A673 (cell line): Measurements from ENCODE around the gene STAP2. TPM values are rescaled to one million over a fixed set of nuclear protein-coding genes. Genes with fewer than 3 reads are reported as not detected.

Experiments used
- BruUV-seq: library from RNA; stranded (reverse); fragments of 400-500 nt; replicated peaks from 2 replicates; lab custom pipeline; 2021; lab: Mats Ljungman, UMichigan
- CTCF ChIA-PET: fragments of 300-600 bp; sonication (Branson Sonifier 250); formaldehyde crosslinking; loops from one replicate; lab custom pipeline; 2022; ENCODE audit warnings: antibody characterized with exemption; lab: Charles Lee
- POLR2A ChIA-PET: fragments of 300-600 bp; sonication (Branson Sonifier 250); formaldehyde crosslinking; loops from one replicate; lab custom pipeline; 2022; ENCODE audit warnings: antibody characterized with exemption; ENCODE audit not compliant: low non-redundant PET; lab: Charles Lee
- DNase-seq: peaks from one replicate; pipeline ENCODE4 v3.0.0-alpha.2; 2015; ENCODE audit warnings: low spot score
- H3K27ac ChIP-seq: fragments of 200-600 bp; sonication (generic); 2 replicates; pipeline ENCODE4 v1.5.1; 2016; ENCODE audit warnings: mixed run types, low read depth, mild to moderate bottlenecking, mixed read lengths, antibody characterized with exemption, low read length; ENCODE audit not compliant: poor library complexity, severe bottlenecking
- H3K27me3 ChIP-seq: fragments of 200-600 bp; sonication (generic); replicated peaks from 2 replicates; pipeline ENCODE4 v1.6.1; 2017; ENCODE audit warnings: mixed run types, low read depth, mild to moderate bottlenecking, mixed read lengths, antibody characterized with exemption, low read length; ENCODE audit not compliant: insufficient read depth, poor library complexity
- H3K36me3 ChIP-seq: fragments of 200-600 bp; sonication (generic); 2 replicates; pipeline ENCODE4 v1.6.1; 2016; ENCODE audit warnings: mixed run types, mild to moderate bottlenecking, mixed read lengths, antibody characterized with exemption, low read length; ENCODE audit not compliant: insufficient read depth, poor library complexity, severe bottlenecking
- H3K4me1 ChIP-seq: fragments of 200-600 bp; sonication (generic); 2 replicates; pipeline ENCODE4 v1.6.1; 2017; ENCODE audit warnings: mixed run types, mild to moderate bottlenecking, mixed read lengths, antibody characterized with exemption, low read length; ENCODE audit not compliant: insufficient read depth, poor library complexity, severe bottlenecking
- H3K4me3 ChIP-seq: fragments of 200-600 bp; sonication (generic); 2 replicates; pipeline ENCODE4 v1.5.1; 2016; ENCODE audit warnings: low read depth, mixed run types, mild to moderate bottlenecking, mixed read lengths, low read length; ENCODE audit not compliant: poor library complexity, severe bottlenecking
- H3K9me3 ChIP-seq: fragments of 200-600 bp; sonication (generic); 2 replicates; pipeline ENCODE4 v1.6.1; 2016; ENCODE audit warnings: mixed run types, low read depth, mild to moderate bottlenecking, mixed read lengths, antibody characterized with exemption, low read length; ENCODE audit not compliant: poor library complexity, severe bottlenecking
- EZH2 ChIP-seq: fragments of 200-600 bp; sonication (generic); IDR thresholded peaks from 2 replicates; pipeline ENCODE4 v1.6.1; 2017; ENCODE audit warnings: borderline replicate concordance, low read depth, mild to moderate bottlenecking, mixed read lengths, antibody characterized with exemption, low read length; ENCODE audit not compliant: poor library complexity, severe bottlenecking
- intact Hi-C: fragments of 100-400 bp; cut with micrococcal nuclease; formaldehyde crosslinking; loops from one replicate; pipeline ENCODE4 v1.10.0; 2022; ENCODE audit not compliant: unreplicated experiment
- total RNA-seq: library from RNA; stranded (reverse); gene quantifications from 2 replicates; pipeline ENCODE4 v1.2.3, GENCODE V29; 2021
- TF ChIP-seq, protein P1 (sequence below): fragments of 300-800, 200-600 bp; sonication (generic); conservative IDR thresholded peaks from 2 replicates; pipeline ENCODE4 v1.5.1; 2017; ENCODE audit warnings: low read depth, mild to moderate bottlenecking, antibody characterized with exemption, low read length, moderate library complexity, mixed read lengths

Gene STAP2
- total RNA-seq, 1 experiment from 2014 or later, result 2.0 TPM

DNA sequence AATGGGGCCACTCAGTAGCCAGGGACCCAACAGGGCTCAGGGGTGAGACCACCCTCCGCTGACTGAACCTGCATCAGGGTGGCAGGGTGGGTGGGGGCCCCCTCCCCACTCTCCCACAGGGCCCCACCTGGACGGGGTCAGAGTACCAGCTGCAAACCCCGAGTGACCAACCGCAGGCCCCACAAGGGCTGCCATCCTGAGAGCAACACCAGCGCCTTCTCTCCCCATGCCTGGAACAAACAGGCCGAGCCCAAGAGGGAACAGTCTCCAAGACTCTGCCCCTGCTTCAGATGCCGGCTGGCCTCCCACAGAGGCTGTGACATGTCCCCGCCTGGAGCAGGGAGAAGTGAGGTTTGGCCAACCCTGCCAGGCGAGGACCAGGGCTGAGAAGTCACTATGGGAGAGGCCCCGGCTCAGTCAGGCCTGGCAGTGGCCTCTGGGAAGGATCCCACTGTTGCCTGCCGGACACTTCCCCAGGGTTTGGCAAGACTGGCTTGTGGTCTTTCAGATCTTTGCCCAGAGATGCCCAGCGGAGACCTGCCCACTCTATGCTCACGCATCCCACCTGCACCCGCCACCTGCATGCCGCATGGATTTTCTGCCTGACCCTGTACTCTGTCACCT is 31.9 kb upstream of the STAP2 start:
- Histone ChIP-seq H3K4me3 (no peak overlapping the region), H3K27ac (no peak overlapping the region), H3K9me3 (no peaks in the 10 kb centered on the region), H3K4me1 (peaks cover 29% of the 10 kb centered on the region), H3K27me3 (no peaks in the 10 kb centered on the region), H3K36me3 (peaks cover 8% of the 10 kb centered on the region)
- no peak for DNase-seq
- CTCF ChIA-PET, result interaction anchor here (0.5 to 0.6 kb wide), 2 partner anchors 20 to 383 kb away, joined by 3 to 9 read pairs; no protein-coding TSS in a partner anchor
- BruUV-seq, result no TSS peak
- TF ChIP-seq, protein P1, sequence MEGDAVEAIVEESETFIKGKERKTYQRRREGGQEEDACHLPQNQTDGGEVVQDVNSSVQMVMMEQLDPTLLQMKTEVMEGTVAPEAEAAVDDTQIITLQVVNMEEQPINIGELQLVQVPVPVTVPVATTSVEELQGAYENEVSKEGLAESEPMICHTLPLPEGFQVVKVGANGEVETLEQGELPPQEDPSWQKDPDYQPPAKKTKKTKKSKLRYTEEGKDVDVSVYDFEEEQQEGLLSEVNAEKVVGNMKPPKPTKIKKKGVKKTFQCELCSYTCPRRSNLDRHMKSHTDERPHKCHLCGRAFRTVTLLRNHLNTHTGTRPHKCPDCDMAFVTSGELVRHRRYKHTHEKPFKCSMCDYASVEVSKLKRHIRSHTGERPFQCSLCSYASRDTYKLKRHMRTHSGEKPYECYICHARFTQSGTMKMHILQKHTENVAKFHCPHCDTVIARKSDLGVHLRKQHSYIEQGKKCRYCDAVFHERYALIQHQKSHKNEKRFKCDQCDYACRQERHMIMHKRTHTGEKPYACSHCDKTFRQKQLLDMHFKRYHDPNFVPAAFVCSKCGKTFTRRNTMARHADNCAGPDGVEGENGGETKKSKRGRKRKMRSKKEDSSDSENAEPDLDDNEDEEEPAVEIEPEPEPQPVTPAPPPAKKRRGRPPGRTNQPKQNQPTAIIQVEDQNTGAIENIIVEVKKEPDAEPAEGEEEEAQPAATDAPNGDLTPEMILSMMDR, result no peak
- TF ChIP-seq EZH2, result no peak
- POLR2A ChIA-PET, result no interaction called here
- intact Hi-C loops, result no loop called here

DNA sequence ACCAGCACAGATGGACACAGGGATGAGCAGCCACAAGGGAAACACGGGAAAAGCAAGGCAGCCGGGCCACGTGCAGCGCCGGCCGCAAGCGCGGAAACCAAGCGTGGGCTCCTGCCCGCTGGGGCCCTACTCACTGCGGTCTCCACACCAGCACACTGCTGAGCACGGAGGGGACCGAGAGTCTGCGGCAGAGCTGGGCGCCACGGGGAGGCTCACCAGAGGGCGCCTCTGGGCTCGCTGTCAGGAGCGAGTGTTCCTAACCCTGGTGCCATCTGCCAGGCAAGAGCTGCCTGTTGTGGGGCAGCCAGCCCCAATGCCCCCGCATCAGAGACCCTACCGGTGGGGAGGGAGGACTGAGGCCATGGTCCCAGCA is 31.2 kb upstream of the STAP2 start:
- peaks cover 23% of the 10 kb centered on the region for H3K4me1 ChIP-seq
- H3K27ac ChIP-seq, result peak overlapping the region; percentile 42
- TF ChIP-seq, protein P1, result peak; percentile 61
- no peak for TF ChIP-seq EZH2
- POLR2A ChIA-PET, result no interaction called here
- no peaks in the 10 kb centered on the region for H3K27me3 ChIP-seq
- CTCF ChIA-PET, result interaction anchor here (0.5 to 0.6 kb wide), 2 partner anchors 21 to 383 kb away, joined by 3 to 9 read pairs; no protein-coding TSS in a partner anchor
- no peaks in the 10 kb centered on the region for H3K9me3 ChIP-seq
- DNase-seq, result peak; percentile 48
- no TSS peak for BruUV-seq
- H3K4me3 ChIP-seq, result no peak overlapping the region
- intact Hi-C loops, result no loop called here
- peaks cover 12% of the 10 kb centered on the region for H3K36me3 ChIP-seq

DNA sequence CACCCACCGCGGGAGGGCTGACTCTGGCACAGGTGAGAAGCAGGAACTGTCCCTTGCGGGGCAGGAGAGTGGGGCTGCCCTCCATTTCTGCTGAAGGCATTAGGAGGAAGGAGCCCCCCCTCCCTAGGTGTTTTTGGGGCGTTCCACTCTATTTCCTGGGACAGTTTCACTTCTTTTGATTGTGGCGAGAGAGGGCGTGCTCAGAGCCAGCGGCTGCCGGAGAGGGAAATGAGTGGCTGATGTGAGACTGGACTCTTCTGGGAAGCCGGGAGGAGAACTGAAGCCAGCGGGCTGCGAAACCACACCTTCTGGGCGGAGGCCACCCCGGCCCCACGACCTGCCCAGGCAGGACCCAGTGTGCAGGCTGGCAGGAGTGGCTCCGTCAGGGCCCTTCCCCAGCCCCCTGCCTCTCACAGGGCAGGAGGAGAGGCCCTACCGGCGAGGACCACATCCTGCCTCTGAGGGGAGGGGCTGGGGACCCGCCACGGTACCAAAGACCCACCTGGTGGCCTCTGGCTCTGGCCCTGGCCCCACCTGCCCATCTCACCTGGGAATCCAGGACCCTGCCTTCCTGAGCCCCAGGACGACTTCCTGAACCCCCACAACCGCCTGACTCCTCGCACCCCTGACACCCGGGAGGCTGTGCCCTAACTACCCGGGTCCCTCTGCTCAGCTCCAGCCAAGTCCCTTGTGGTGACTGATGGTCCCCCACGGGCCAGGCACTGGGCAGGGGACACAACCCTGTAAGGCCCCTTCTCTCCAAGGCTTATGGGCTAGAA is 30.7 kb upstream of the STAP2 start:
- H3K4me3 ChIP-seq, result no peak overlapping the region
- DNase-seq, result no peak
- H3K9me3 ChIP-seq, result no peaks in the 10 kb centered on the region
- intact Hi-C loops, result no loop called here
- peaks cover 17% of the 10 kb centered on the region for H3K4me1 ChIP-seq
- H3K36me3 ChIP-seq, result peaks cover 12% of the 10 kb centered on the region
- no peaks in the 10 kb centered on the region for H3K27me3 ChIP-seq
- ChIA-PET CTCF (no interaction called here), POLR2A (no interaction called here)
- H3K27ac ChIP-seq, result peak overlapping the region; percentile 47
- no peak for TF ChIP-seq EZH2
- TF ChIP-seq, protein P1, result no peak
- no TSS peak for BruUV-seq
